Upper lobe of left lung (tissue), 6 donors: ENCODE measurements around the gene RBFOX2. TPM values are rescaled to one million over a fixed set of nuclear protein-coding genes. Genes with fewer than 3 reads are reported as not detected.
"Not testable (repeated sequence)": the region's sequence is repeated elsewhere in the genome, so short reads cannot be mapped to it uniquely, and the experiment has no call there.

ENCODE experiments used
- ATAC-seq, 2 donors: fragments of 200-7000 bp; cut with Tn5 transposase; one replicate each; pipeline ENCODE4 v1.9.1; 2022; ENCODE audit warnings: mild to moderate bottlenecking in 2 of 2, moderate library complexity in 2 of 2; ENCODE audit not compliant: low FRiP score in 2 of 2
- DNase-seq, 2 donors: peaks; one replicate each; pipeline ENCODE4 v3.0.0-alpha.2; 2019 to 2020
- H3K27ac ChIP-seq, 4 donors: fragments of 200-600 bp; sonication (generic); one replicate each; pipeline ENCODE4 v1.5.1; 2016 to 2019
- H3K27me3 ChIP-seq, 4 donors: fragments of 200-600 bp; sonication (generic); one replicate each; pipeline ENCODE4 v1.5.1; 2017 to 2019
- H3K36me3 ChIP-seq, 4 donors: fragments of 200-600 bp; sonication (generic); one replicate each; pipeline ENCODE4 v1.5.1; 2016 to 2019
- H3K4me1 ChIP-seq, 4 donors: fragments of 200-600 bp; sonication (generic); one replicate each; pipeline ENCODE4 v1.5.1; 2018 to 2019
- H3K4me3 ChIP-seq, 4 donors: fragments of 200-600 bp; sonication (generic); one replicate each; pipeline ENCODE4 v1.5.1; 2017 to 2019; ENCODE audit warnings: mild to moderate bottlenecking in 2 of 4, moderate library complexity in 1 of 4
- H3K9me3 ChIP-seq, 4 donors: fragments of 200-600 bp; sonication (generic); one replicate each; pipeline ENCODE4 v1.5.1; 2018 to 2019
- EP300 ChIP-seq, 4 donors: sonication (generic); formaldehyde crosslinking; IDR thresholded peaks; one replicate each; pipeline ENCODE4 v1.5.1; 2017; ENCODE audit warnings: antibody characterized with exemption in 4 of 4, control low read depth in 2 of 4
- POLR2A ChIP-seq, 4 donors: fragments of 450-650 bp; IDR thresholded peaks; one replicate each; pipeline ENCODE4 v1.5.1; 2016 to 2017; ENCODE audit warnings: antibody characterized with exemption in 4 of 4, mild to moderate bottlenecking in 2 of 4
- POLR2AphosphoS5 ChIP-seq, 2 donors: sonication (generic); formaldehyde crosslinking; IDR thresholded peaks; one replicate each; pipeline ENCODE4 v1.5.1; 2017; ENCODE audit warnings: antibody characterized with exemption in 2 of 2
- WGBS, 2 donors: methylation state at CpG; one replicate each; pipeline ENCODE4 v1.1.5; 2017 to 2018; 5-methylcytosine and 5-hydroxymethylcytosine counted together
- total RNA-seq, 6 donors: library from RNA; depleted of rRNA in 4 of 6; stranded (reverse); fragments of >200 nt in 4 of 6; gene quantifications; one replicate each; pipeline versions ENCODE4 v1.1.0 to v1.2.1, GENCODE V29; 2016 to 2021
- TF ChIP-seq, protein P1 (sequence below), 6 experiments: fragments of 450-650 bp in 4 of 6; fragments of 200-600 bp in 2 of 6; sonication (generic) in 2 of 6; IDR thresholded peaks; one replicate each; pipeline ENCODE4 v1.5.1; 2016 to 2019; ENCODE audit warnings: antibody characterized with exemption in 6 of 6
- donor health status: DM: no; HTN: no; CAD: no; lungs with moderate emphysema.
- donor health status: DM: no; HTN: yes; CAD: no; lungs with severe emphysema.

The RBFOX2 gene
- total RNA-seq, 6 donors from 2014 or later = 47.8 to 86.4 (median 54.5) TPM

DNA sequence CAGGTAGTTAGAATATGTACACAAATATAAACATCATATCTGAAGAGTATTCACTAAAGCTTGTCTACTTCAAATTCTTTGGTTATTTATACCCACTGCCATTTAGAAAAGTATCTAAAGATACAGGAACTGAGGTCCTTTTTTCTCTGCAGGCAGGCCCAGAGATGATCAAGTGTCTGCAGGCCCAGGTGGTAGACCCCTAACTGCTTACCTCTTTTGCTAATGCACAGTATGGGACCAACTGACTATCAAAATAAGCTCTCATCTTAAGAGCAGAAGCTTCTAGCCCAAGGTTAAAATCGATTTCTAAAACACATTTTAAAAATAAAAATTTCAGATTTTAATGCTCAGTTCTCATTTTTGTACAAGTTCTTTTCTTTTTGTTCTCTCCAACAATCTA lies 229.5 kb downstream of the RBFOX2 start:
- TF ChIP-seq POLR2A (IDR thresholded peaks at IDR 0.05) = no peak
- TF ChIP-seq, protein P1, sequence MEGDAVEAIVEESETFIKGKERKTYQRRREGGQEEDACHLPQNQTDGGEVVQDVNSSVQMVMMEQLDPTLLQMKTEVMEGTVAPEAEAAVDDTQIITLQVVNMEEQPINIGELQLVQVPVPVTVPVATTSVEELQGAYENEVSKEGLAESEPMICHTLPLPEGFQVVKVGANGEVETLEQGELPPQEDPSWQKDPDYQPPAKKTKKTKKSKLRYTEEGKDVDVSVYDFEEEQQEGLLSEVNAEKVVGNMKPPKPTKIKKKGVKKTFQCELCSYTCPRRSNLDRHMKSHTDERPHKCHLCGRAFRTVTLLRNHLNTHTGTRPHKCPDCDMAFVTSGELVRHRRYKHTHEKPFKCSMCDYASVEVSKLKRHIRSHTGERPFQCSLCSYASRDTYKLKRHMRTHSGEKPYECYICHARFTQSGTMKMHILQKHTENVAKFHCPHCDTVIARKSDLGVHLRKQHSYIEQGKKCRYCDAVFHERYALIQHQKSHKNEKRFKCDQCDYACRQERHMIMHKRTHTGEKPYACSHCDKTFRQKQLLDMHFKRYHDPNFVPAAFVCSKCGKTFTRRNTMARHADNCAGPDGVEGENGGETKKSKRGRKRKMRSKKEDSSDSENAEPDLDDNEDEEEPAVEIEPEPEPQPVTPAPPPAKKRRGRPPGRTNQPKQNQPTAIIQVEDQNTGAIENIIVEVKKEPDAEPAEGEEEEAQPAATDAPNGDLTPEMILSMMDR (IDR thresholded peaks at IDR 0.05) = no peak
- TF ChIP-seq EP300 (IDR thresholded peaks at IDR 0.05) = no peak
- TF ChIP-seq POLR2AphosphoS5 (IDR thresholded peaks at IDR 0.05) = no peak
- Histone ChIP-seq H3K27me3 (no peaks in the 10 kb centered on the region), H3K36me3 (no peaks in the 10 kb centered on the region), H3K4me1 (peaks cover 0 to 6% (median 0%) of the 10 kb centered on the region in 4 donors), H3K4me3 (no peak overlapping the region), H3K9me3 (no peaks in the 10 kb centered on the region), H3K27ac (no peak overlapping the region)
- ATAC-seq (no peak), DNase-seq (no peak)
- 75 to 97% methylated on average over 1 of the region's 1 CpG for WGBS, 2 donors

GRCh38 chr22:35797411-35797810 lies 231.2 kb downstream of the RBFOX2 start:
- Histone ChIP-seq H3K27ac (no peak overlapping the region), H3K27me3 (no peaks in the 10 kb centered on the region), H3K4me1 (peaks cover 0 to 6% (median 0%) of the 10 kb centered on the region in 4 donors), H3K9me3 (no peaks in the 10 kb centered on the region), H3K36me3 (no peaks in the 10 kb centered on the region), H3K4me3 (no peak overlapping the region)
- 86 to 91% methylated on average over 4 of the region's 4 CpGs for WGBS, 2 donors
- TF ChIP-seq POLR2A (IDR thresholded peaks at IDR 0.05) (no peak), EP300 (IDR thresholded peaks at IDR 0.05) (no peak), POLR2AphosphoS5 (IDR thresholded peaks at IDR 0.05) (no peak)
- TF ChIP-seq, protein P1 (IDR thresholded peaks at IDR 0.05) = no peak
- no peak for ATAC-seq
- no peak for DNase-seq

- 79 to 100% methylated on average over 1 of the region's 1 CpG for WGBS, 2 donors
- Histone ChIP-seq H3K36me3 (no peaks in the 10 kb centered on the region), H3K27me3 (no peaks in the 10 kb centered on the region), H3K4me1 (no peaks in the 10 kb centered on the region), H3K4me3 (no peak overlapping the region), H3K27ac (no peak overlapping the region), H3K9me3 (no peaks in the 10 kb centered on the region)
- DNase-seq (no peak), ATAC-seq (no peak)
- TF ChIP-seq EP300 (IDR thresholded peaks at IDR 0.05) (no peak), POLR2AphosphoS5 (IDR thresholded peaks at IDR 0.05) (no peak), POLR2A (IDR thresholded peaks at IDR 0.05) (no peak)
- TF ChIP-seq, protein P1 (IDR thresholded peaks at IDR 0.05) = no peak
Observed at GRCh38 chr22:35795476-35795875, 233.1 kb downstream of the RBFOX2 start.

DNA sequence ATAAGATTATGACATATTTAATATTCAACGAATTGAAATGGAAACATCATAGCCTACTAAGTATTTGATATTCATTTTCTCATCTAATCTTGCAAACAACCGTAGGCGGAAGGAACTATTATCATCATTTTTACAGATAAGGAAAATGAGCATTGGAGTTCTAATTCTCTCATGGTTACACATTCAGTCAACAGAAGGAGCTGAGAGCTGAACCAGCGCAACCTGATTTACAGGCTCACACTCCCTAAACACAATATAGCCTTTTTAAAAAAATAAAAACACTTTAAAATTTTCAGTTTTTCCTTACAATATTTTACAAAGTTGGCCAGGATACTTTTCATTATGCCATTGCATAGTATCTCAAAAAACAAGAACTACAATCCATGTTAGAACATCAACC lies 236.1 kb downstream of the RBFOX2 start:
- Histone ChIP-seq H3K27me3 (no peaks in the 10 kb centered on the region), H3K36me3 (no peaks in the 10 kb centered on the region), H3K27ac (no peak overlapping the region), H3K4me1 (no peaks in the 10 kb centered on the region), H3K4me3 (no peak overlapping the region), H3K9me3 (no peaks in the 10 kb centered on the region)
- no peak for DNase-seq
- WGBS, 2 donors = 77 to 82% methylated on average over 4 of the region's 4 CpGs
- TF ChIP-seq, protein P1 (IDR thresholded peaks at IDR 0.05) = no peak
- TF ChIP-seq POLR2AphosphoS5 (IDR thresholded peaks at IDR 0.05) (no peak), POLR2A (IDR thresholded peaks at IDR 0.05) (no peak), EP300 (IDR thresholded peaks at IDR 0.05) (no peak)
- no peak for ATAC-seq

- not testable (repeated sequence) for ATAC-seq, DNase-seq, H3K27ac ChIP-seq, H3K9me3 ChIP-seq, H3K36me3 ChIP-seq, H3K4me1 ChIP-seq, H3K4me3 ChIP-seq, H3K27me3 ChIP-seq
- WGBS, 2 donors = 89 to 95% methylated on average over 2 of the region's 2 CpGs
Observed at GRCh38 chr22:35791788-35792187, 236.8 kb downstream of the RBFOX2 start.
